GM21515 (cell line): ENCODE results near the gene PSENEN.
"Not testable (repeated sequence)": the region's sequence is repeated elsewhere in the genome, so short reads cannot be mapped to it uniquely, and the experiment has no call there.

Source experiments
- ATAC-seq: cut with Tn5 transposase; IDR thresholded peaks from one replicate; pipeline ENCODE4 v1.9.1; 2021; ENCODE audit not compliant: unreplicated experiment

The PSENEN gene

GRCh38 chr19:35787227-35787799 lies 41.9 kb downstream of the PSENEN start:
- ATAC-seq: no peak

- ATAC-seq: no peak
Measured at GRCh38 chr19:35788205-35788960, 42.9 kb downstream of the PSENEN start.

- no peak for ATAC-seq
Measured at GRCh38 chr19:35789195-35789977, 43.9 kb downstream of the PSENEN start.

GRCh38 chr19:35789978-35790944 lies 44.8 kb downstream of the PSENEN start:
- ATAC-seq: no peak

GRCh38 chr19:35790981-35791813 lies 45.7 kb downstream of the PSENEN start:
- ATAC-seq: no peak

- no peak for ATAC-seq
Measured at GRCh38 chr19:35791814-35792279, 46.4 kb downstream of the PSENEN start.

GRCh38 chr19:35792312-35792711 lies 46.9 kb downstream of the PSENEN start:
- no peak for ATAC-seq

GRCh38 chr19:35792888-35793287 lies 47.4 kb downstream of the PSENEN start:
- no peak for ATAC-seq

GRCh38 chr19:35793381-35794165 lies 48.1 kb downstream of the PSENEN start:
- no peak for ATAC-seq

- not testable (repeated sequence) for ATAC-seq
Measured at GRCh38 chr19:35795564-35795963, 50.1 kb downstream of the PSENEN start.
